Measurements from ENCODE around the gene PTH.

GRCh38 chr11:13462311-13462900, 33.4 kb downstream of the PTH start:
- TF ChIP-seq POLR2AphosphoS5 (IDR thresholded peaks at IDR 0.05; ENCODE audit: borderline replicate concordance, low read depth, low read length), result no peak
- TF ChIP-seq EZH2 (IDR thresholded peaks at IDR 0.05), result no peak
- TF ChIP-seq FOXP2 (optimal IDR thresholded peaks at IDR 0.05; ENCODE audit: control extremely low read depth, extremely low read length, insufficient read depth), result no peak

Data from SK-N-MC (cell line).